ENCODE data around the gene ADAR.

- TF ChIP-seq CTCF (optimal IDR thresholded peaks at IDR 0.05 in 1 of 3, IDR thresholded peaks at IDR 0.05 in 1 of 3, conservative IDR thresholded peaks at IDR 0.05 in 1 of 3; ENCODE audit: extremely low read depth in 1 of 3, insufficient read depth in 2 of 3, low read length in 3 of 3): no peak
- no peak for TF ChIP-seq EZH2 (IDR thresholded peaks at IDR 0.05; ENCODE audit: low read length)
These were observed 2.5 kb downstream of the ADAR start for GRCh38 chr1:154605534-154605933.
